HT1080 (cell line): ENCODE measurements around the gene LSP1. TPM values are rescaled to one million over a fixed set of nuclear protein-coding genes. Genes with fewer than 3 reads are reported as not detected.
"Not testable (repeated sequence)": the region's sequence is repeated elsewhere in the genome, so short reads cannot be mapped to it uniquely, and the experiment has no call there.

Experiments used
- DNase-seq: peaks from one replicate; pipeline ENCODE4 v3.0.0-alpha.2; 2015; ENCODE audit warnings: low read depth
- total RNA-seq: library from RNA; depleted of rRNA; stranded (reverse); fragments of >200 nt; shearing (Covaris generic); gene quantifications from 2 replicates; pipeline ENCODE4 v1.2.3, GENCODE V29; 2014

Gene LSP1
- total RNA-seq, 1 experiment from 2014 or later: 1.2 TPM

GRCh38 chr11:1875093-1875850 lies 22.4 kb downstream of the LSP1 start:
- DNase-seq: peak; percentile 10

- DNase-seq: not testable (repeated sequence)
Observed at GRCh38 chr11:1875851-1876301, 23.0 kb downstream of the LSP1 start.

- DNase-seq: no peak
Observed at GRCh38 chr11:1876361-1877063, 23.6 kb downstream of the LSP1 start.

GRCh38 chr11:1877211-1878136 lies 24.6 kb downstream of the LSP1 start:
- DNase-seq: peak; percentile 37

- DNase-seq: no peak
Observed at GRCh38 chr11:1878137-1879031, 25.5 kb downstream of the LSP1 start.

GRCh38 chr11:1879342-1879940 lies 26.6 kb downstream of the LSP1 start:
- DNase-seq: no peak

- DNase-seq: no peak
Observed at GRCh38 chr11:1879941-1880720, 27.2 kb downstream of the LSP1 start.

GRCh38 chr11:1880746-1881441 lies 28.0 kb downstream of the LSP1 start:
- no peak for DNase-seq

- DNase-seq: no peak
Observed at GRCh38 chr11:1881442-1882264, 28.8 kb downstream of the LSP1 start.

- DNase-seq: peak; percentile 64
Observed at GRCh38 chr11:1882265-1883238, 29.7 kb downstream of the LSP1 start.

GRCh38 chr11:1883346-1884302 lies 30.7 kb downstream of the LSP1 start:
- DNase-seq: no peak

GRCh38 chr11:1884303-1884700 lies 31.4 kb downstream of the LSP1 start:
- DNase-seq: no peak

GRCh38 chr11:1886551-1886950 lies 33.7 kb downstream of the LSP1 start:
- DNase-seq: not testable (repeated sequence)

GRCh38 chr11:1887451-1888346 lies 34.8 kb downstream of the LSP1 start:
- no peak for DNase-seq
